Urothelium cell line (cell line): ENCODE results near the gene RPS15.

ENCODE experiments used
- DNase-seq: peaks from one replicate; pipeline ENCODE4 v3.0.0; 2011; ENCODE audit warnings: low spot score, mixed read lengths
- FAIRE-seq: peaks from 2 replicates; lab custom pipeline; 2011; peaks lifted over from hg19 to GRCh38; lab: Jason Lieb, UNC

Gene RPS15

GRCh38 chr19:1450735-1451731 lies 12.8 kb downstream of the RPS15 start:
- DNase-seq (no peak), FAIRE-seq (no peak)

DNA sequence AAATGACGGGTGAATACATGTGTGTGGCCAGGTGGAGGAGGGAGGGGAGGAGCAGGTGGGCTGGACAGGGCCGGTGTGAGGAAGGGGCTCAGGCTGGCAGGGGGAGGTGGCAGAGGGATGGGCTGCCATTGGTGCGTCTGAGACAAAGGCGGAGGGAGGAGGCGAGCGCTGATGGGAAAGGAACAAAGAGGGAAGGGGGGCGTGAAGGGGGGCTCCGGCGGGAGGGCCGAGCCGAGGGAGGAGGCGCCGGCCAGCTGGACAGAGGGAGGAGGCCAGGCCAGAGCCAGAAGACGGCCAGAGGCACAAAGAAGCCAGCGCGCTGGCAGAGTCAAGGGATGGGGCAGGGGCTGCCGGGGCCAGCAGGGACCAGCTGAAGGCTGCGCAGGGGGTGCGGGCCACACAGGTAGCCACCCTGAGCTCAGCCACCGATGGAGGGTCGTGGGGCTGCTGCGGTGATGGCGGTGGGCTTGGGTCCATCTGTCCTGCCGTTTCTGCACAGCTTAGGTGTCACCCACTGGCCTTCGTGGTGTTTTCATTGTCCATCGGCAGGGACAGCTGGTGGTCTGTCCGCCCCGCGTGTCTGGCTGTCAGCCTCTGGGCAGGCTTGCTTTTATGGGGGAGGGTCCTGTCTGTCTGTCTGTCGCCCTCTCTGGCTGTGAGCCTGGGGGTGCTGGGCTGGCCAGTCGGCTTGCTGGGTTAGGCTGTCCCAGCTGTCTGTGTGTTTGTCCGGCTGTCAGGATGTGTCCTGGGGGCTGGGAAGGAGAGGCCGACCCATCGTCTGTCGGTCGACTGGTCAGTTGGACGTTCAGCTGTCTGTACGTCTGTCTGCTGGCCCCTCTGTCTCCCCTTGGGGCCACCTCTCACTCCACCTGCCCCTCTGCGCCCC lies 14.0 kb downstream of the RPS15 start:
- FAIRE-seq (no peak), DNase-seq (no peak)

DNA sequence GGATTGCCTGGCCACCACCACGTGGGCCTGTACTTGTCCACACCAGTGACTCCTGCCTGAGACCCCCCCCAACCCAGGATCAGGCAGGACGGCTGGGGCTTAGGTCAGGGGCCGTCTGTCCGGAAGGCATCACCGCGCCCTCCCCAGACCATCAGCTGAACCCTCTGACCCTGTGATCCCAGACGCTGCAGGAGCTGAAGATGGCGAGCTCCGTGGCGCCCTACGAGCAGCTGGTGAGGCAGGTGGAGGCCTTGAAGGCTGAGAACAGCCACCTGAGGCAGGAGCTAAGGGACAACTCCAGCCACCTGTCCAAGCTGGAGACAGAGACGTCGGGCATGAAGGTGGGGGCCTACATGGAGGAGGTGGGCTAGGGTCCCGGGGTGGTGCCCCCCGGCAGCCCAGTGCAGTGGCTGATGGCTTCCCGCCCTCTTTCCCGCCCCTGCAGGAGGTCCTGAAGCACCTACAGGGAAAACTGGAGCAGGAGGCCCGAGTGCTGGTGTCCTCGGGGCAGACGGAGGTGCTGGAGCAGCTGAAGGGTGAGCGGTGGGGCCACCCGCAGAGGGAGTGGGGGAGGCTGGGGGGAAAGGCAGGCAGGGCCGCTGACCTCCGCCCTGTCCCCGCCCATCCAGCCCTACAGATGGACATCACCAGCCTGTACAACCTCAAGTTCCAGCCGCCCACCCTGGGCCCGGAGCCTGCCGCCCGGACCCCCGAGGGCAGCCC lies 14.8 kb downstream of the RPS15 start:
- no peak for DNase-seq
- FAIRE-seq: no peak

DNA sequence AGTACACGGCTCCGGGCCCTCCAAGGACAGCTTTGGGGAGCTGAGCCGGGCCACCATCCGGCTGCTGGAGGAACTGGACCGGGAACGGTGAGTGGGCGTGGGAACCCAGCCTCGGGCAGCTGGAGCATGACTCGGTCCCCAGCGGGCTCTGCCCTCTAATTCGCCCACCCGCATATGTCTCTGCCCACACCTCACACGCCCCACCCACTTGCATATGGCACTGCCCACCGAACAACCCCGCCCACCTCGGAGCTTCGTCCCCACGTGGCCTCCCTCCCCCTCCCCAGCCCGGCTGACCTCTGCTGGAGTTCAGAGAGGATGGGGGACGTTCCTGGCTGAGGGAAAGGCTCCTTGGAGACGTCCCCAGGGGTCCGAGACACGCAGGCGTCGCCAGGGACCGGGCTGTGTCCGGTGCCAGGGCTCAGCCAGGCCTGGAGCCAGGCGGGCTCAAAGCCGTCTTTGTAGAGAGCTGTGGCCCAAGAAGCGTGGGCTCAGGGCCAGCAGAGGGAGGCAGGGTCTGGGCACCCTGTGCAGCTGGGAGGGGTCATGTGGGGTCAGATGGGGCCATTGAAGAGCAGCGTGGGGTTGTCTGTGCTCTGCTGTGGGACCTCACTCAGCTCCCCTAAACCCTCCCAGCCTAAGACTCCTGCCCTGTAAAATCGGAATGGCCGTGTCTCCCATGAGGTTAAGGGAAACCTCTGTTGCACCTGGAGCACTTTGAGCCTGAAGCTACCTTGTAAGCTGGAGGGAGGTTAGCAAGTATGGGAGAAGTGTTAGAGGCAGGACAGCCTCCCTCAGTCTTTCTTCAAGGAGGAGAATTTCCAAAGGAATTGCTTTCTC lies 15.5 kb downstream of the RPS15 start:
- DNase-seq: peak; percentile 71
- no peak for FAIRE-seq

- no peak for DNase-seq
- no peak for FAIRE-seq
These were observed 16.8 kb downstream of the RPS15 start for GRCh38 chr19:1455002-1455335.

DNA sequence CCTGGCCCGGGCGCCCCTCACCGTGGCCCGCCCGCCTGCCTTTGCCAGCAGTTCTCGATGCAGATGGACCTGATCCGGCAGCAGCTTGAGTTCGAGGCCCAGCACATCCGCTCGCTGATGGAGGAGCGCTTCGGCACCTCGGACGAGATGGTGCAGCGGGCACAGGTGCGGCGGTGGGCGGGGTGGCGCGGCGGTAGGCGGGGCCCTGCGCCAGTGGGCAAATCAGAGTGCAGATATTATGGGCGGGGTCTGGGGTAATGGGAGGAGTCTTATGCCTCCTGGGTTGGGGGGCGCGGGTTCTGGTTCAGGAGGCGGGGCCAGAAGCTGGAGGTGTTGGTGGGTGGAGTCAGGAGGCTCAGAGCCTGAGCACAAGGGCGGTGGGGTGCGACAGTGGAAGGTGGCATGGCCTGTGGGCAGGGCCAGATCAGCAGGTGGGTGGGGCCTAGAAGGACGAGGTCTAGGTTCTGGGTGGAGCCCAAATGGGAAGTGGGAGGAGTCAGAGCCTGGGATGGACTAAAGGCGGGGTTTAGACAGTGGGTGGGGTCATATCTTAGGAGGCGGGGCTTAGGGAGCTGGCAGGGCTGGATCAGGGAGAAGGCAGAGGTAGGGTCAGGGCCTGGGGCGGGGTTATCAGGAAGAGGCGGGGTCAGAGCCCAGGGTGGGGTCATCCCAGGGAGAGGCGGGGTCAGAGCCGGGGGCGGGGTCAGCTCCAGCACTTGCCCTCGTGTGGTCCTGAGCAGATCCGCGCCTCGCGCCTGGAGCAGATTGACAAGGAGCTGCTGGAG lies 17.3 kb downstream of the RPS15 start:
- peak; percentile 53 for DNase-seq
- FAIRE-seq: no peak

DNA sequence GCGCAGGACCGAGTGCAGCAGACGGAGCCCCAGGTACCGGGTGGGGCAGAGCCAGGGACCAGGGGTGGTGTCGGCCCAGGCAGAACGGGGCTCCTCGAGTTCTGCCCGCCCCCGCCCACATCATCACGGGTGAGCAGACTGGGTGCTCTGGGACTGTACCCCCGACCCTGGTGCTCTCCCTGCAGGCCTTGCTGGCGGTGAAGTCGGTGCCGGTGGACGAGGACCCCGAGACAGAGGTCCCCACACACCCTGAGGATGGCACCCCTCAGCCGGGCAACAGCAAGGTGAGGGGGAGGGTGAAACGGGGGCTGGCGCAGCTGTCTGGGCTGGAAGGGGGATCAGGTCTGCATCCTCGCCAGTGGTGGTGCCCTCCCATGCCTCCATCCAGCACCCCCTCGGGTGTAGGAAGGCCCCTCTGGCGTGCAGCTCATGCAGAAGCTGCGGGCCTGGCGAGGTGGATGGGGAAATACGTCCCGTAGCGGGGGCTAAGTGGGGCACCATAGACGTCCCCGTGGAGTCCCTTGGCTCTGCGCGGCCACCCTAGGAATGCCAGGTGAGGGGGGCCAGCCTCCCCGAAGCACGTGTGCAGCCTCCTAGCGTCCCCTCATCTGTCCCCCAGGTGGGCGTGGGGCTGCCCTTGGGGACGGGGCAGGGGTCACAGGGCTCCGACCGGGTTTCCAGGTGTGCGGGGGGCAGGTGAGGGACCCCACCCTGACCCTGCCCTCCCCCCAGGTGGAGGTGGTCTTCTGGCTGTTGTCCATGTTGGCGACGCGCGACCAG lies 18.1 kb downstream of the RPS15 start:
- no peak for FAIRE-seq

GRCh38 chr19:1457031-1457739 lies 19.0 kb downstream of the RPS15 start:
- DNase-seq: no peak
- no peak for FAIRE-seq

More for the DNA sequence above, 18.1 kb downstream of the RPS15 start:
- no peak for DNase-seq

- no peak for FAIRE-seq
- no peak for DNase-seq
These were observed 19.7 kb downstream of the RPS15 start for GRCh38 chr19:1457892-1458291.

DNA sequence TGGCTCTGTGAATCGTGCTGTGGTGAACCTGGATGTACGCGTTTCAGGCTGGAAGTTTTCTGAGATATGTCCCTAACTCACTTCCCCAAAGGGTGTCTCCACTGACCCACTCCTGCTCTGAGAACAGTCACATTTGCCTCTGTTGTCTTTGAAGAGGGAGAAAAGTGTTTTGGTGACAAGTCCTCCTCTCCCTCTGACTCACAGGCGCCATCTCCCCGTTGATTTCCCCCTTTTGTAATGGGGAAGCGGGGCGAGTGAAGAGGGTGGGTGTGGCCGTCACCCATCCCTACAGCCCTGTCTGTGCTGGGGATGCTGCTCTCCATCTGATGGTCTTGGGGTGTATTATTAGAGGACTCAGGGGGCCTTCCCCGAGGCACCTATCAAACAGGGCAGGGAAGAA lies 21.3 kb downstream of the RPS15 start:
- no peak for FAIRE-seq
- no peak for DNase-seq

DNA sequence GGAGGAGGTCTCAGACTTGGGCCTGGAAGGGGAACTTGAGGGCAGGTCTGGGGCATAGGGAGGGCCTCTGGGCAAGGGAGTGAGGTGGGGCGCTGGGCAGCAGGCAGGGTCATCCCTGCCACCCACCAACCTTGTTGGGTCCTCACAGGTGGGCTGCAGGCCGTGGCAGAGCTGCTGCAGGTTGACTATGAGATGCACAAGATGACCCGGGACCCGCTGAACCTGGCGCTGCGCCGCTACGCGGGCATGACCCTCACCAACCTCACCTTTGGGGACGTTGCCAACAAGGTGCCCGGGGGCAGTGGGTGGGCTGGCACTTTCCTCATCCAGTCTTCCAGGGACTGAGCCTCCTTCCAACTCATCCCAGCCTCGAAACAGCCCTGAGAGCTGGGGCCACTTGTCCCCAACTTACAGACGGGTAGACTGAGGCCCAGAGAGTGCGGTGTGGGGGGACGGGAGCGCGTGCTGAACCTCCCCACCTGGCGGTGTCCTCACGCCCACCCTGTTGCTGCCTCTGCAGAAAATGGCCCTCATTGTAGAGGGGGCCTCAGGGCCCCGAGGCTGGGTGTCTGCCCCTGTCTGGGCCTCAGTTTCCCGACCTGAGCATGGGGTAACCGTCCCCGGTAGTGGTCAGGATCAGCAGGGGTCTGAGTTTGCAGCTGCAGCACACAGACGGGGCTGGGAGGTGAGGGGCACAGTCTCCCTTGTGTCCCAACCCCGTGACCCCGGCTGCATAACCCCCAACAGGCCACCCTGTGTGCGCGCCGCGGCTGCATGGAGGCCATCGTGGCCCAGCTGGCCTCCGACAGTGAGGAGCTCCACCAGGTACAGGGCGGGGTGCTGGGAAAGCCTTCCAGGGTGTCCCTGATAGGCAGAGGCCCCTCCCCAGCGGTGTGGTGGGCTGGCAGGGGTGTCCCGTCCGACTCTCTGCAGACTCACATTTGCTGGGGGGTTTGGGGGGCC lies 22.1 kb downstream of the RPS15 start:
- no peak for FAIRE-seq
- DNase-seq: no peak

GRCh38 chr19:1461862-1462261 lies 23.7 kb downstream of the RPS15 start:
- FAIRE-seq: no peak
- DNase-seq: no peak

DNA sequence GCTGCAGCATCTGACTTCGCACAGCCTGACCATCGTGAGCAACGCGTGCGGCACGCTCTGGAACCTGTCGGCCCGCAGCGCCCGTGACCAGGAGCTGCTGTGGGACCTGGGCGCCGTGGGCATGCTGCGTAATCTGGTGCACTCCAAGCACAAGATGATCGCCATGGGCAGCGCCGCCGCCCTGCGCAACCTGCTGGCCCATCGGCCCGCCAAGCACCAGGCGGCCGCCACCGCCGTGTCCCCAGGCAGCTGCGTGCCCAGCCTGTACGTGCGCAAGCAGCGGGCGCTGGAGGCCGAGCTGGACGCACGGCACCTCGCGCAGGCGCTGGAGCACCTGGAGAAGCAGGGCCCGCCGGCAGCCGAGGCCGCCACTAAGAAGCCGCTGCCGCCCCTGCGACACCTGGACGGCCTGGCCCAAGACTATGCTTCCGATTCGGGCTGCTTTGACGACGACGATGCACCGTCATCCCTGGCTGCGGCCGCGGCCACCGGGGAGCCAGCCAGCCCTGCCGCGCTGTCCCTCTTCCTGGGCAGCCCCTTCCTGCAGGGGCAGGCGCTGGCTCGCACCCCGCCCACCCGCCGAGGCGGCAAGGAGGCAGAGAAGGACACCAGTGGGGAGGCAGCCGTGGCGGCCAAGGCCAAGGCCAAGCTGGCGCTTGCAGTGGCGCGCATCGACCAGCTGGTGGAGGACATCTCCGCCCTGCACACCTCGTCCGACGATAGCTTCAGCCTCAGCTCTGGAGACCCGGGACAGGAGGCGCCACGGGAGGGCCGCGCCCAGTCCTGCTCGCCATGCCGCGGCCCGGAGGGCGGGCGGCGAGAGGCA lies 27.2 kb downstream of the RPS15 start:
- FAIRE-seq (no peak), DNase-seq (no peak)

GRCh38 chr19:1466018-1466460 lies 27.8 kb downstream of the RPS15 start:
- no peak for DNase-seq
- FAIRE-seq: no peak

- FAIRE-seq (no peak), DNase-seq (no peak)
These were observed 28.4 kb downstream of the RPS15 start for GRCh38 chr19:1466461-1467214.
